Kidney (tissue), 14 donors: ENCODE results near the gene MNAT1. TPM values are rescaled to one million over a fixed set of nuclear protein-coding genes. Genes with fewer than 3 reads are reported as not detected.

Experiments
- DNase-seq, 5 donors: peaks; one replicate each; pipeline ENCODE4 v3.0.0-alpha.2; 2013 to 2020
- FAIRE-seq: peaks from 2 replicates; lab custom pipeline; 2012; peaks lifted over from hg19 to GRCh38; lab: Jason Lieb, UNC
- H3K27ac ChIP-seq, 2 donors: one replicate each; pipeline ENCODE4 v1.7.0; 2013; ENCODE audit warnings: low read depth in 2 of 2, low read length in 2 of 2, inconsistent platforms in 1 of 2
- H3K27me3 ChIP-seq: one replicate; pipeline ENCODE4 v1.7.1; 2013; ENCODE audit warnings: low read length, inconsistent platforms; ENCODE audit not compliant: control insufficient read depth, insufficient read depth
- H3K36me3 ChIP-seq, 3 donors: one replicate each; pipeline versions ENCODE4 v1.7.0 to v1.7.1; 2013; ENCODE audit warnings: low read length in 3 of 3, control low read depth in 1 of 3, inconsistent platforms in 1 of 3; ENCODE audit not compliant: insufficient read depth in 3 of 3, control insufficient read depth in 2 of 3
- H3K4me1 ChIP-seq, 3 donors: one replicate each; pipeline versions ENCODE4 v1.7.0 to v1.7.1; 2013; ENCODE audit warnings: low read length in 3 of 3, inconsistent platforms in 1 of 3, low read depth in 1 of 3; ENCODE audit not compliant: control insufficient read depth in 2 of 3, insufficient read depth in 2 of 3
- H3K4me3 ChIP-seq, 3 donors: one replicate each; pipeline versions ENCODE4 v1.7.0 to v1.8.1; 2013; ENCODE audit warnings: low read length in 3 of 3, control low read depth in 1 of 3, inconsistent platforms in 1 of 3
- H3K9ac ChIP-seq, 3 donors: one replicate each; pipeline versions ENCODE4 v1.7.0 to v1.7.1; 2013; ENCODE audit warnings: low read length in 3 of 3, control low read depth in 1 of 3, inconsistent platforms in 1 of 3
- H3K9me3 ChIP-seq, 3 donors: one replicate each; pipeline versions ENCODE4 v1.7.0 to v1.7.1; 2013; ENCODE audit warnings: low read length in 3 of 3, control low read depth in 1 of 3, inconsistent platforms in 1 of 3; ENCODE audit not compliant: control insufficient read depth in 2 of 3, insufficient read depth in 1 of 3
- CTCF ChIP-seq: IDR thresholded peaks from 3 replicates; pipeline ENCODE4 v1.5.1; 2012; ENCODE audit warnings: mild to moderate bottlenecking, moderate library complexity, borderline replicate concordance; ENCODE audit not compliant: insufficient read depth; ENCODE audit errors: extremely low read depth
- intact Hi-C: fragments of 100-400 bp; cut with DNase I; formaldehyde crosslinking; loops from one replicate; pipeline ENCODE4 v1.11.1; 2022
- polyA plus RNA-seq: library from polyadenylated mRNA; stranded (reverse); fragments of 350-450 nt; fragmentation: Illumina TruSeq; extraction: RNeasy Lipid Tissue Mini Kit (QIAGEN cat#74804); gene quantifications from one replicate; pipeline ENCODE4 v1.2.3, GENCODE V29; 2014; ENCODE audit warnings: low read depth, low replicate concordance; ENCODE audit not compliant: insufficient read depth
- total RNA-seq: library from RNA; stranded (reverse); fragmentation: NEBNext Ultra II Directional; extraction: Animal tissue kit (Norgen Biotek cat#: 25700); gene quantifications from one replicate; pipeline ENCODE4 v1.2.1, GENCODE V29; 2021
- donor health status: control.
- donor health status: control.
- donor health status: control.
- donor health status: control.
- donor health status: control.
- donor health status: DM: yes; HTN: yes; CAD: no.
- donor health status: Normal renal cell carcinoma (clear cell type).

The MNAT1 gene
- total and polyA plus RNA-seq, 2 donors from 2014 or later = 29.6 to 41.6 TPM

GRCh38 chr14:60758885-60759284 lies 24.3 kb downstream of the MNAT1 start:
- no peaks in the 10 kb centered on the region for H3K4me1 ChIP-seq
- no peak overlapping the region for H3K9ac ChIP-seq
- no peaks in the 10 kb centered on the region for H3K27me3 ChIP-seq
- H3K4me3 ChIP-seq = no peak overlapping the region
- H3K27ac ChIP-seq = no peak overlapping the region
- DNase-seq (peak in 2 of 5 donors; percentile 18 to 68), FAIRE-seq (no peak)
- no peaks in the 10 kb centered on the region for H3K36me3 ChIP-seq
- intact Hi-C loops = no loop called here
- H3K9me3 ChIP-seq = no peaks in the 10 kb centered on the region
- TF ChIP-seq CTCF = no peak

GRCh38 chr14:60760209-60760608 lies 25.6 kb downstream of the MNAT1 start:
- TF ChIP-seq CTCF = no peak
- Histone ChIP-seq H3K27ac (no peak overlapping the region), H3K9me3 (no peaks in the 10 kb centered on the region), H3K9ac (no peak overlapping the region), H3K4me1 (no peaks in the 10 kb centered on the region), H3K27me3 (no peaks in the 10 kb centered on the region), H3K36me3 (no peaks in the 10 kb centered on the region), H3K4me3 (no peak overlapping the region)
- no peak for DNase-seq
- intact Hi-C loops = no loop called here
- no peak for FAIRE-seq

- Histone ChIP-seq H3K27me3 (no peaks in the 10 kb centered on the region), H3K36me3 (no peaks in the 10 kb centered on the region), H3K27ac (no peak overlapping the region), H3K9me3 (no peaks in the 10 kb centered on the region), H3K4me3 (no peak overlapping the region), H3K4me1 (no peaks in the 10 kb centered on the region), H3K9ac (no peak overlapping the region)
- DNase-seq (no peak), FAIRE-seq (no peak)
- intact Hi-C loops = no loop called here
- no peak for TF ChIP-seq CTCF
These were observed 26.2 kb downstream of the MNAT1 start for GRCh38 chr14:60760644-60761364.
